ENCODE data around the gene CSMD2. TPM values are rescaled to one million over a fixed set of nuclear protein-coding genes. Genes with fewer than 3 reads are reported as not detected.
A peak's percentile ranks its signal among the peaks of the same experiment; 100 is the strongest.
"Not testable (repeated sequence)": the region's sequence is repeated elsewhere in the genome, so short reads cannot be mapped to it uniquely, and the experiment has no call there.

CSMD2 gene
- polyA plus RNA-seq (2013, experiment 1 of 2): 3.0 TPM
- 2.4 TPM for polyA plus RNA-seq (2013, experiment 2 of 2)

- no peaks in the 10 kb centered on the region for H3K9me3 ChIP-seq (ENCODE audit: control insufficient read depth, low read length)
- no peak within 1 kb of the TSS for H3K27ac ChIP-seq (ENCODE audit: low read depth, low read length, severe bottlenecking)
- peaks cover 16% of the 10 kb centered on the region for H3K4me1 ChIP-seq (ENCODE audit: control insufficient read depth, insufficient read depth, low read length, poor library complexity, severe bottlenecking)
- peaks cover 1% of the 10 kb centered on the region for H3K36me3 ChIP-seq (ENCODE audit: control insufficient read depth, insufficient read depth, low read length)
- peak within 1 kb of the TSS; percentile 52 for H3K4me3 ChIP-seq (ENCODE audit: extremely low read depth, insufficient read depth, low read length, poor library complexity, severe bottlenecking)
- 0 to 1% methylated on average over 52 to 63 of the region's 78 CpGs for WGBS, 2 experiments (ENCODE audit: insufficient coverage in 2 of 2)
Observed at GRCh38 chr1:34164771-34165391, at the start of gene CSMD2. Gene CSMD2 (minus strand): TSS chr1:34165230. CDS start chr1:34165097, 133 bp downstream.

DNA sequence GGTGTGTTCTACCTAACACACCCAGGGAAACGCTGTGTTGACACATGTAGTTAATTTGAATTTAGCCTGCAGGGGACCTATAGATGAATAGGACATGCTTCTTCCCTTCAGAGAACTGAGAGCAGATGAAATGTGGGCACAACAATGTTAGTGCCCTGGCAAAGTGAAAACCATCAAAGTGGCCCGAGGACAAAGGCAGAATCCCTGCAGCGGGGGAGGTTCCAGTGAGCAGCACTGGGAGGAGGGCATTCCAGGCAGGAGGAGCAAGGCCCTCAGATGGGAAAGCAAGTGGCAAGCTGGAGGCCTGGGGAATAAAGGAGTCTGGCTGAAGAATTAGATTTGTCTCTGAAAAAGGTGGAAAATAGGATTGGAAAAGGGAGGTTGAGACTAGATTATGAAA lies 48.9 kb upstream of the CSMD2 start:
- WGBS, 2 experiments (ENCODE audit: insufficient coverage in 2 of 2): 40 to 59% methylated on average over 2 to 3 of the region's 3 CpGs
- no peak overlapping the region for H3K4me3 ChIP-seq (ENCODE audit: extremely low read depth, insufficient read depth, low read length, poor library complexity, severe bottlenecking)
- H3K36me3 ChIP-seq (ENCODE audit: control insufficient read depth, insufficient read depth, low read length): no peaks in the 10 kb centered on the region
- no peaks in the 10 kb centered on the region for H3K9me3 ChIP-seq (ENCODE audit: control insufficient read depth, low read length)
- H3K4me1 ChIP-seq (ENCODE audit: control insufficient read depth, insufficient read depth, low read length, poor library complexity, severe bottlenecking): no peaks in the 10 kb centered on the region
- H3K27ac ChIP-seq (ENCODE audit: low read depth, low read length, severe bottlenecking): no peak overlapping the region

GRCh38 chr1:34212673-34213072 lies 47.6 kb upstream of the CSMD2 start:
- Histone ChIP-seq H3K9me3 (ENCODE audit: control insufficient read depth, low read length) (no peaks in the 10 kb centered on the region), H3K4me3 (ENCODE audit: extremely low read depth, insufficient read depth, low read length, poor library complexity, severe bottlenecking) (no peak overlapping the region), H3K27ac (ENCODE audit: low read depth, low read length, severe bottlenecking) (no peak overlapping the region), H3K4me1 (ENCODE audit: control insufficient read depth, insufficient read depth, low read length, poor library complexity, severe bottlenecking) (no peaks in the 10 kb centered on the region), H3K36me3 (ENCODE audit: control insufficient read depth, insufficient read depth, low read length) (no peaks in the 10 kb centered on the region)
- 98 to 100% methylated on average over 1 to 4 of the region's 4 CpGs for WGBS, 2 experiments (ENCODE audit: insufficient coverage in 2 of 2)

GRCh38 chr1:34199927-34200326 lies 34.9 kb upstream of the CSMD2 start:
- no peak overlapping the region for H3K27ac ChIP-seq (ENCODE audit: low read depth, low read length, severe bottlenecking)
- whole genome bisulfite sequencing, 2 experiments (ENCODE audit: insufficient coverage in 2 of 2): 92 to 100% methylated on average over 1 of the region's 1 CpG
- H3K9me3 ChIP-seq (ENCODE audit: control insufficient read depth, low read length): no peaks in the 10 kb centered on the region

GRCh38 chr1:34192621-34193020 lies 27.6 kb upstream of the CSMD2 start:
- 35 to 44% methylated on average over 3 of the region's 3 CpGs for WGBS, 2 experiments (ENCODE audit: insufficient coverage in 2 of 2)
- Histone ChIP-seq H3K36me3 (ENCODE audit: control insufficient read depth, insufficient read depth, low read length) (no peaks in the 10 kb centered on the region), H3K4me3 (ENCODE audit: extremely low read depth, insufficient read depth, low read length, poor library complexity, severe bottlenecking) (no peak overlapping the region), H3K27ac (ENCODE audit: low read depth, low read length, severe bottlenecking) (no peak overlapping the region), H3K9me3 (ENCODE audit: control insufficient read depth, low read length) (peaks cover 5% of the 10 kb centered on the region), H3K4me1 (ENCODE audit: control insufficient read depth, insufficient read depth, low read length, poor library complexity, severe bottlenecking) (peaks cover 10% of the 10 kb centered on the region)

More at GRCh38 chr1:34199927-34200326, 34.9 kb upstream of the CSMD2 start:
- Histone ChIP-seq H3K4me3 (ENCODE audit: extremely low read depth, insufficient read depth, low read length, poor library complexity, severe bottlenecking) (no peak overlapping the region), H3K36me3 (ENCODE audit: control insufficient read depth, insufficient read depth, low read length) (no peaks in the 10 kb centered on the region), H3K4me1 (ENCODE audit: control insufficient read depth, insufficient read depth, low read length, poor library complexity, severe bottlenecking) (no peaks in the 10 kb centered on the region)

DNA sequence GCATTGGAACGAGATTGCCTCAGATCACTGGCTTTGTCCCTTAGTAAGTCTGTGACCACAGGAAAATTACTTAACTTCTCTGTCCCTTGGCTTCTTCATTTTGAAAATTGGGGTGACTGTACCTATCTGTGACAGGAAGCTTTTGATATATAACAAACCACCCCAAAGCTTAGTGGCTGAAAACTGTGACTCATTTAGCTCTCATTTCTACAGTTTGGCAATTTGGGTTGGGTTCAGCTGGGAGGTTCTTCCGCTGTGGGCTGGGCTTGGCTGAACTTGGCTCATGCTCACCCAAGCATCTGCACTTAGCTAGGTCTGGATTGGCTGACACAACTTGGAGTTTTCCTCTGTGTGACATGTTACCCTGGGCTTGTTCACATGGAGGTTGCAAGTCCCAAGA lies 25.7 kb upstream of the CSMD2 start:
- H3K4me1 ChIP-seq (ENCODE audit: control insufficient read depth, insufficient read depth, low read length, poor library complexity, severe bottlenecking): peaks cover 10% of the 10 kb centered on the region
- H3K4me3 ChIP-seq (ENCODE audit: extremely low read depth, insufficient read depth, low read length, poor library complexity, severe bottlenecking): no peak overlapping the region
- peaks cover 5% of the 10 kb centered on the region for H3K9me3 ChIP-seq (ENCODE audit: control insufficient read depth, low read length)
- no peaks in the 10 kb centered on the region for H3K36me3 ChIP-seq (ENCODE audit: control insufficient read depth, insufficient read depth, low read length)
- 100% methylated on average over 1 of the region's 2 CpGs; no CpG with 5 or more reads in 1 of the 2 experiments for WGBS, 2 experiments (ENCODE audit: insufficient coverage in 2 of 2)
- H3K27ac ChIP-seq (ENCODE audit: low read depth, low read length, severe bottlenecking): no peak overlapping the region

DNA sequence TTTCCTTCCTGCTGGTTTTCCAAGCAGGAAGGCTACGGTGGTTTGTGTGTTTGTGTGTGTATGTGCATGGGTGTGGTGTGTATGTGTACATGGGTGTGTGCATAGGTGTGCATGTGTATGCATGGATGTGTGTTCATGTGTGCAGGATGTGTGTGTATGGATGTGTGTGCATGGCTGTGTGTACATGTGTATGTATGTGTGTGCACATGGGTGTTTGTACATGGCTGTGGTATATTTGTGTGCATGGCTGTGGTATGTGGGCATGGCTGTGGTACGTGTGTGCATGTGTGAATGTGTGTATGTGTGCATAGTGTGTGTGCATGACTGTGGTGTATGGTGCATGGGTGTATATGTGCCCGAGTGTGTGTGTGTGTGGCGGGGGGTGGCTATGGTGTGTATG lies 24.0 kb upstream of the CSMD2 start:
- 77 to 85% methylated on average over 3 to 4 of the region's 4 CpGs for WGBS, 2 experiments (ENCODE audit: insufficient coverage in 2 of 2)
- peaks cover 10% of the 10 kb centered on the region for H3K4me1 ChIP-seq (ENCODE audit: control insufficient read depth, insufficient read depth, low read length, poor library complexity, severe bottlenecking)
- H3K36me3 ChIP-seq (ENCODE audit: control insufficient read depth, insufficient read depth, low read length): no peaks in the 10 kb centered on the region
- H3K9me3 ChIP-seq (ENCODE audit: control insufficient read depth, low read length): peaks cover 5% of the 10 kb centered on the region
- no peak overlapping the region for H3K4me3 ChIP-seq (ENCODE audit: extremely low read depth, insufficient read depth, low read length, poor library complexity, severe bottlenecking)
- H3K27ac ChIP-seq (ENCODE audit: low read depth, low read length, severe bottlenecking): no peak overlapping the region

GRCh38 chr1:34188418-34188817 lies 23.4 kb upstream of the CSMD2 start:
- Histone ChIP-seq H3K4me3 (ENCODE audit: extremely low read depth, insufficient read depth, low read length, poor library complexity, severe bottlenecking) (no peak overlapping the region), H3K36me3 (ENCODE audit: control insufficient read depth, insufficient read depth, low read length) (no peaks in the 10 kb centered on the region)
- WGBS, 2 experiments (ENCODE audit: insufficient coverage in 2 of 2): 10 to 11% methylated on average over 2 to 3 of the region's 8 CpGs

GRCh38 chr1:34186741-34187494 lies 21.9 kb upstream of the CSMD2 start:
- WGBS, 2 experiments (ENCODE audit: insufficient coverage in 2 of 2): 90 to 92% methylated on average over 8 to 9 of the region's 12 CpGs
- peaks cover 5% of the 10 kb centered on the region for H3K4me1 ChIP-seq (ENCODE audit: control insufficient read depth, insufficient read depth, low read length, poor library complexity, severe bottlenecking)
- H3K9me3 ChIP-seq (ENCODE audit: control insufficient read depth, low read length): peaks cover 5% of the 10 kb centered on the region
- H3K27ac ChIP-seq (ENCODE audit: low read depth, low read length, severe bottlenecking): no peak overlapping the region
- H3K36me3 ChIP-seq (ENCODE audit: control insufficient read depth, insufficient read depth, low read length): no peaks in the 10 kb centered on the region
- H3K4me3 ChIP-seq (ENCODE audit: extremely low read depth, insufficient read depth, low read length, poor library complexity, severe bottlenecking): no peak overlapping the region

More at GRCh38 chr1:34188418-34188817, 23.4 kb upstream of the CSMD2 start:
- Histone ChIP-seq H3K9me3 (ENCODE audit: control insufficient read depth, low read length) (peaks cover 5% of the 10 kb centered on the region), H3K4me1 (ENCODE audit: control insufficient read depth, insufficient read depth, low read length, poor library complexity, severe bottlenecking) (peaks cover 7% of the 10 kb centered on the region), H3K27ac (ENCODE audit: low read depth, low read length, severe bottlenecking) (no peak overlapping the region)

- 100% methylated on average over 4 of the region's 4 CpGs; no CpG with 5 or more reads in 1 of the 2 experiments for WGBS, 2 experiments (ENCODE audit: insufficient coverage in 2 of 2)
- not testable (repeated sequence) for H3K36me3 ChIP-seq (ENCODE audit: control insufficient read depth, insufficient read depth, low read length); H3K4me1 ChIP-seq (ENCODE audit: control insufficient read depth, insufficient read depth, low read length, poor library complexity, severe bottlenecking); H3K27ac ChIP-seq (ENCODE audit: low read depth, low read length, severe bottlenecking); H3K4me3 ChIP-seq (ENCODE audit: extremely low read depth, insufficient read depth, low read length, poor library complexity, severe bottlenecking); H3K9me3 ChIP-seq (ENCODE audit: control insufficient read depth, low read length)
Observed at GRCh38 chr1:34183381-34183780, 18.4 kb upstream of the CSMD2 start.

DNA sequence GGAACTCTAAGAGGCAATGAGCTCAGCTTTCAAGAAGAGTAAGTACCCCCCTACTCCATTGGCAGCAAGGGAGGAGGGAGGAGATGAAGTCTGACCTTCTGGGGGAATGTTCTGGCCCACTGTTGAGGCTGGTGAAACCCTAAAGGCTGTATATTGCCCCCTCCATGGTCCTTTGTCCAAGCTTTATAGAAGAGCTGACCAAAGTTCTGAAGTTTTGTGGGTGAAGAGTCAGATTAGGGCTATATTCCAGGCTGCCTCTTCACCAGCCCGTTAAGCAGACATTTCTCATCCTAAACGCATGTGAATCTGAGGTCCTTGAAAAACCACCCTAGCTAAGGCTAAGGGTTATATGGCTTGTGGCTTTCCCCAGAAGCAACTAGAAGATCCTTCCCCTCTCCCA lies 13.0 kb upstream of the CSMD2 start:
- Histone ChIP-seq H3K36me3 (ENCODE audit: control insufficient read depth, insufficient read depth, low read length) (no peaks in the 10 kb centered on the region), H3K9me3 (ENCODE audit: control insufficient read depth, low read length) (no peaks in the 10 kb centered on the region), H3K27ac (ENCODE audit: low read depth, low read length, severe bottlenecking) (no peak overlapping the region), H3K4me3 (ENCODE audit: extremely low read depth, insufficient read depth, low read length, poor library complexity, severe bottlenecking) (no peak overlapping the region), H3K4me1 (ENCODE audit: control insufficient read depth, insufficient read depth, low read length, poor library complexity, severe bottlenecking) (no peaks in the 10 kb centered on the region)
- 73% methylated on average over 2 of the region's 2 CpGs; no CpG with 5 or more reads in 1 of the 2 experiments for WGBS, 2 experiments (ENCODE audit: insufficient coverage in 2 of 2)

Data from mesodermal cell (in vitro differentiated cells).